Naive B cell (primary cell): ENCODE data around the gene SAXO2. TPM values are rescaled to one million over a fixed set of nuclear protein-coding genes. Genes with fewer than 3 reads are reported as not detected.
A peak's percentile ranks its signal among the peaks of the same experiment; 100 is the strongest.
"Not testable (repeated sequence)": the region's sequence is repeated elsewhere in the genome, so short reads cannot be mapped to it uniquely, and the experiment has no call there.

ENCODE experiments used
- ATAC-seq, 2 donors: fragments of 150-1000 bp; cut with Tn5 transposase; 2 replicates each; pipeline ENCODE4 v1.10.0; 2021; ENCODE audit warnings: low read depth in 2 of 2, mild to moderate bottlenecking in 2 of 2, moderate library complexity in 2 of 2
- DNase-seq: peaks from one replicate; pipeline ENCODE4 v3.0.0; 2022
- H3K27ac Mint-ChIP-seq, 6 donors: one replicate each; pipeline ENCODE4 v1.8.0; 2020 to 2022; ENCODE audit warnings: mild to moderate bottlenecking in 6 of 6, mixed read lengths in 6 of 6, moderate library complexity in 5 of 6, inconsistent platforms in 2 of 6
- H3K27me3 Mint-ChIP-seq, 3 donors: one replicate each; pipeline ENCODE4 v1.8.0; 2021 to 2022; ENCODE audit warnings: mixed read lengths in 3 of 3, mild to moderate bottlenecking in 1 of 3
- H3K36me3 Mint-ChIP-seq, 2 donors: one replicate each; pipeline ENCODE4 v1.8.0; 2020 to 2022; ENCODE audit warnings: mixed read lengths in 2 of 2, inconsistent platforms in 1 of 2, mild to moderate bottlenecking in 1 of 2
- H3K4me1 Mint-ChIP-seq, 3 donors: one replicate each; pipeline ENCODE4 v1.8.0; 2020 to 2022; ENCODE audit warnings: mixed read lengths in 3 of 3, inconsistent platforms in 1 of 3, mild to moderate bottlenecking in 1 of 3, moderate library complexity in 1 of 3
- H3K4me3 Mint-ChIP-seq, 8 donors: one replicate each; pipeline ENCODE4 v1.8.0; 2020 to 2022; ENCODE audit warnings: mild to moderate bottlenecking in 8 of 8, mixed read lengths in 8 of 8, moderate library complexity in 8 of 8, inconsistent platforms in 2 of 8
- H3K9me3 Mint-ChIP-seq, 7 donors: one replicate each; pipeline ENCODE4 v1.8.0; 2020 to 2022; ENCODE audit warnings: mixed read lengths in 7 of 7, mild to moderate bottlenecking in 5 of 7, inconsistent platforms in 2 of 7, moderate library complexity in 1 of 7
- polyA plus RNA-seq, 6 donors: library from polyadenylated mRNA; unstranded; fragments of 300-500 nt; fragmentation: Illumina TruSeq; gene quantifications; one replicate each; pipeline ENCODE4 v1.2.3, GENCODE V29; 2021; ENCODE audit warnings: low read depth in 6 of 6

SAXO2 gene
- polyA plus RNA-seq, 6 donors from 2014 or later, result 0.80 to 24.0 (median 4.4) TPM

GRCh38 chr15:82261566-82262421, 824 bp upstream of the SAXO2 start:
- peaks cover 32 to 58% (median 47%) of the 10 kb centered on the region in 3 donors for H3K4me1 Mint-ChIP-seq

GRCh38 chr15:82263350-82263749, 732 bp downstream of the SAXO2 start:
- DNase-seq, result no peak
- no peaks in the 10 kb centered on the region for H3K27me3 Mint-ChIP-seq
- H3K4me1 Mint-ChIP-seq, result peaks cover 36 to 60% (median 58%) of the 10 kb centered on the region in 3 donors
- H3K9me3 Mint-ChIP-seq, result no peaks in the 10 kb centered on the region
- H3K27ac Mint-ChIP-seq, result peak overlapping the region; percentile 88 to 99 (median 96)
- H3K4me3 Mint-ChIP-seq, result peak overlapping the region; percentile 85 to 98 (median 96)
- no peak for ATAC-seq
- peaks cover 0 to 6% of the 10 kb centered on the region in 2 donors for H3K36me3 Mint-ChIP-seq

More at GRCh38 chr15:82261566-82262421, 824 bp upstream of the SAXO2 start:
- Mint-ChIP-seq H3K27ac (peak overlapping the region; percentile 16 to 99 (median 92)), H3K36me3 (peaks cover 10 to 22% of the 10 kb centered on the region in 2 donors), H3K4me3 (peak overlapping the region; percentile 85 to 98 (median 96))
- not testable (repeated sequence) for H3K9me3 Mint-ChIP-seq, DNase-seq, H3K27me3 Mint-ChIP-seq, ATAC-seq

- not testable (repeated sequence) for H3K36me3 Mint-ChIP-seq, DNase-seq, H3K27me3 Mint-ChIP-seq, ATAC-seq, H3K9me3 Mint-ChIP-seq
- peak overlapping the region in 5 of 6 donors; percentile 46 to 88 (median 77) for H3K27ac Mint-ChIP-seq
- H3K4me3 Mint-ChIP-seq, result peak overlapping the region in 6 of 8 donors; percentile 68 to 90 (median 78)
- H3K4me1 Mint-ChIP-seq, result peaks cover 22 to 39% (median 34%) of the 10 kb centered on the region in 3 donors
Measured at GRCh38 chr15:82267137-82267536, 4.5 kb downstream of the SAXO2 start.

GRCh38 chr15:82268454-82268853, 5.8 kb downstream of the SAXO2 start:
- not testable (repeated sequence) for H3K9me3 Mint-ChIP-seq, ATAC-seq, DNase-seq, H3K36me3 Mint-ChIP-seq, H3K27me3 Mint-ChIP-seq
- peak overlapping the region in 2 of 8 donors; percentile 29 to 37 for H3K4me3 Mint-ChIP-seq
- H3K4me1 Mint-ChIP-seq, result peaks cover 14 to 31% (median 21%) of the 10 kb centered on the region in 3 donors
- peak overlapping the region in 3 of 6 donors; percentile 2 to 47 (median 12) for H3K27ac Mint-ChIP-seq

GRCh38 chr15:82272154-82272553, 9.5 kb downstream of the SAXO2 start:
- ATAC-seq (no peak), DNase-seq (no peak)
- H3K4me1 Mint-ChIP-seq, result peaks cover 2 to 8% (median 6%) of the 10 kb centered on the region in 3 donors
- H3K9me3 Mint-ChIP-seq, result peaks cover 0 to 19% (median 9%) of the 10 kb centered on the region in 7 donors
- no peaks in the 10 kb centered on the region for H3K27me3 Mint-ChIP-seq
- H3K36me3 Mint-ChIP-seq, result peaks cover 0 to 9% of the 10 kb centered on the region in 2 donors
- no peak overlapping the region for H3K27ac Mint-ChIP-seq
- H3K4me3 Mint-ChIP-seq, result no peak overlapping the region

- no peak for ATAC-seq
- DNase-seq, result no peak
- Mint-ChIP-seq H3K36me3 (peaks cover 0 to 9% of the 10 kb centered on the region in 2 donors), H3K27me3 (peaks cover 0 to 11% (median 0%) of the 10 kb centered on the region in 3 donors), H3K4me3 (no peak overlapping the region), H3K4me1 (no peaks in the 10 kb centered on the region), H3K9me3 (peaks cover 0 to 22% (median 9%) of the 10 kb centered on the region in 7 donors), H3K27ac (no peak overlapping the region)
Measured at GRCh38 chr15:82275410-82275809, 12.8 kb downstream of the SAXO2 start.

- H3K4me1 Mint-ChIP-seq, H3K9me3 Mint-ChIP-seq, H3K27ac Mint-ChIP-seq, DNase-seq, H3K4me3 Mint-ChIP-seq, H3K36me3 Mint-ChIP-seq, ATAC-seq: not testable (repeated sequence)
- H3K27me3 Mint-ChIP-seq, result peaks cover 0 to 11% (median 0%) of the 10 kb centered on the region in 3 donors
Measured at GRCh38 chr15:82281276-82281675, 18.7 kb downstream of the SAXO2 start.

- ATAC-seq, H3K4me3 Mint-ChIP-seq, H3K27ac Mint-ChIP-seq, H3K36me3 Mint-ChIP-seq, DNase-seq, H3K9me3 Mint-ChIP-seq: not testable (repeated sequence)
- Mint-ChIP-seq H3K27me3 (peaks cover 0 to 11% (median 0%) of the 10 kb centered on the region in 3 donors), H3K4me1 (peaks cover 15 to 21% (median 17%) of the 10 kb centered on the region in 3 donors)
Measured at GRCh38 chr15:82282386-82282785, 19.8 kb downstream of the SAXO2 start.

GRCh38 chr15:82284381-82284780, 21.8 kb downstream of the SAXO2 start:
- not testable (repeated sequence) for H3K4me3 Mint-ChIP-seq, H3K27ac Mint-ChIP-seq, H3K27me3 Mint-ChIP-seq, DNase-seq, ATAC-seq
- Mint-ChIP-seq H3K9me3 (peaks cover 0 to 18% (median 7%) of the 10 kb centered on the region in 7 donors), H3K36me3 (peaks cover 6 to 12% of the 10 kb centered on the region in 2 donors), H3K4me1 (peaks cover 19 to 24% (median 21%) of the 10 kb centered on the region in 3 donors)

GRCh38 chr15:82286475-82286874, 23.9 kb downstream of the SAXO2 start:
- peak overlapping the region in 5 of 6 donors; percentile 14 to 78 (median 39) for H3K27ac Mint-ChIP-seq
- peak overlapping the region in 7 of 8 donors; percentile 0 to 80 (median 57) for H3K4me3 Mint-ChIP-seq
- H3K36me3 Mint-ChIP-seq, result peaks cover 9 to 18% of the 10 kb centered on the region in 2 donors
- H3K27me3 Mint-ChIP-seq, result not testable (repeated sequence)
- DNase-seq (peak; percentile 29), ATAC-seq (peak; percentile 77 to 80)
- peaks cover 3 to 21% (median 14%) of the 10 kb centered on the region in 7 donors for H3K9me3 Mint-ChIP-seq
- peaks cover 19 to 24% (median 21%) of the 10 kb centered on the region in 3 donors for H3K4me1 Mint-ChIP-seq

GRCh38 chr15:82288202-82288601, 25.6 kb downstream of the SAXO2 start:
- H3K9me3 Mint-ChIP-seq, result peaks cover 3 to 21% (median 14%) of the 10 kb centered on the region in 7 donors
- not testable (repeated sequence) for H3K4me3 Mint-ChIP-seq, H3K27me3 Mint-ChIP-seq, ATAC-seq, DNase-seq, H3K27ac Mint-ChIP-seq
- peaks cover 19 to 24% (median 21%) of the 10 kb centered on the region in 3 donors for H3K4me1 Mint-ChIP-seq
- peaks cover 9 to 18% of the 10 kb centered on the region in 2 donors for H3K36me3 Mint-ChIP-seq

GRCh38 chr15:82292271-82292670, 29.7 kb downstream of the SAXO2 start:
- Mint-ChIP-seq H3K9me3 (peaks cover 3 to 21% (median 14%) of the 10 kb centered on the region in 7 donors), H3K4me3 (no peak overlapping the region), H3K27me3 (peaks cover 0 to 2% (median under 1%) of the 10 kb centered on the region in 3 donors), H3K4me1 (peaks cover 4 to 5% (median 4%) of the 10 kb centered on the region in 3 donors), H3K27ac (peak overlapping the region in 2 of 6 donors; percentile 34 to 49), H3K36me3 (peaks cover 9 to 18% of the 10 kb centered on the region in 2 donors)
- DNase-seq (no peak), ATAC-seq (no peak)

- ATAC-seq (no peak), DNase-seq (no peak)
- H3K27me3 Mint-ChIP-seq, result peaks cover 0 to 6% (median 6%) of the 10 kb centered on the region in 3 donors
- no peak overlapping the region for H3K4me3 Mint-ChIP-seq
- peaks cover 0 to 7% (median 4%) of the 10 kb centered on the region in 3 donors for H3K4me1 Mint-ChIP-seq
- H3K27ac Mint-ChIP-seq, result no peak overlapping the region
- peaks cover 3 to 11% (median 7%) of the 10 kb centered on the region in 7 donors for H3K9me3 Mint-ChIP-seq
- H3K36me3 Mint-ChIP-seq, result peaks cover 5 to 8% of the 10 kb centered on the region in 2 donors
Measured at GRCh38 chr15:82294061-82294690, 31.6 kb downstream of the SAXO2 start.
